Breast epithelium (tissue), 4 donors: ENCODE results near the gene ANGEL2. TPM values are rescaled to one million over a fixed set of nuclear protein-coding genes. Genes with fewer than 3 reads are reported as not detected.
"Not testable (repeated sequence)": the region's sequence is repeated elsewhere in the genome, so short reads cannot be mapped to it uniquely, and the experiment has no call there.

ENCODE experiments used
- DNase-seq, 2 donors: peaks; one replicate each; pipeline ENCODE4 v3.0.0-alpha.2; 2019; ENCODE audit warnings: low spot score in 2 of 2
- H3K27ac ChIP-seq, 2 donors: fragments of 200-600 bp; sonication (generic) in 1 of 2; one replicate each; pipeline ENCODE4 v1.5.1; 2016 to 2019; ENCODE audit warnings: mild to moderate bottlenecking in 1 of 2
- H3K27me3 ChIP-seq, 2 donors: fragments of 200-600 bp; sonication (generic) in 1 of 2; one replicate each; pipeline versions ENCODE4 v1.5.1 to v1.6.0; 2017 to 2019; ENCODE audit warnings: control low read depth in 1 of 2, mild to moderate bottlenecking in 1 of 2
- H3K36me3 ChIP-seq: fragments of 200-600 bp; one replicate; pipeline ENCODE4 v1.5.1; 2019
- H3K4me1 ChIP-seq, 2 donors: fragments of 200-600 bp; sonication (generic); one replicate each; pipeline ENCODE4 v1.5.1; 2016 to 2019; ENCODE audit warnings: control low read depth in 1 of 2
- H3K4me3 ChIP-seq, 3 donors: fragments of 200-600 bp; sonication (generic); 1 replicate in 2 of 3; 2 replicates in 1 of 3; pipeline ENCODE4 v1.5.1; 2016 to 2019; ENCODE audit warnings: mild to moderate bottlenecking in 3 of 3, moderate library complexity in 2 of 3
- H3K9me3 ChIP-seq, 2 donors: fragments of 200-600 bp; sonication (generic) in 1 of 2; one replicate each; pipeline ENCODE4 v1.5.1; 2016 to 2019; ENCODE audit warnings: control low read depth in 1 of 2
- CTCF ChIP-seq, 3 donors: fragments of 450-650 bp; IDR thresholded peaks; one replicate each; pipeline ENCODE4 v1.5.1; 2016 to 2017; ENCODE audit warnings: antibody characterized with exemption in 3 of 3, mild to moderate bottlenecking in 3 of 3, moderate library complexity in 3 of 3
- POLR2A ChIP-seq: fragments of 450-650 bp; IDR thresholded peaks from one replicate; pipeline ENCODE4 v1.6.1; 2016; ENCODE audit warnings: antibody characterized with exemption, mild to moderate bottlenecking, moderate library complexity
- POLR2AphosphoS5 ChIP-seq, 3 donors: sonication (generic); formaldehyde crosslinking; IDR thresholded peaks; one replicate each; pipeline ENCODE4 v1.6.1; 2017; ENCODE audit warnings: antibody characterized with exemption in 3 of 3
- intact Hi-C: fragments of 100-400 bp; cut with DNase I; formaldehyde crosslinking; loops from one replicate; pipeline ENCODE4 v1.15.1; 2023; ENCODE audit warnings: low total_unique reads
- total RNA-seq, 3 donors: library from RNA; depleted of rRNA; stranded (reverse); fragments of >200 nt; gene quantifications; one replicate each; pipeline ENCODE4 v1.1.0, GENCODE V29; 2016

Gene ANGEL2
- total RNA-seq, 3 donors from 2014 or later: 60.5 to 84.0 (median 72.4) TPM

GRCh38 chr1:213017447-213018273, 2.0 kb upstream of the ANGEL2 start:
- TF ChIP-seq POLR2A (no peak), POLR2AphosphoS5 (IDR thresholded peaks at IDR 0.05) (no peak), CTCF (IDR thresholded peaks at IDR 0.05) (no peak)
- no peak for DNase-seq
- no peak overlapping the region for H3K4me3 ChIP-seq
- H3K9me3 ChIP-seq: no peaks in the 10 kb centered on the region
- no peaks in the 10 kb centered on the region for H3K36me3 ChIP-seq
- no peak overlapping the region for H3K27ac ChIP-seq
- H3K4me1 ChIP-seq: peaks cover 0 to 7% of the 10 kb centered on the region in 2 donors
- no peaks in the 10 kb centered on the region for H3K27me3 ChIP-seq
- intact Hi-C loops: no loop called here

- Histone ChIP-seq H3K27ac (peak overlapping the region; percentile 87 to 90), H3K4me1 (peaks cover 0 to 7% of the 10 kb centered on the region in 2 donors)
Measured at GRCh38 chr1:213014642-213015041, 1.0 kb downstream of the ANGEL2 start.

GRCh38 chr1:213008564-213008963, 7.1 kb downstream of the ANGEL2 start:
- H3K4me1 ChIP-seq: no peaks in the 10 kb centered on the region
- intact Hi-C loops: no loop called here
- no peaks in the 10 kb centered on the region for H3K9me3 ChIP-seq
- TF ChIP-seq POLR2AphosphoS5 (IDR thresholded peaks at IDR 0.05) (no peak), CTCF (IDR thresholded peaks at IDR 0.05) (no peak), POLR2A (no peak)
- DNase-seq: no peak
- no peak overlapping the region for H3K27ac ChIP-seq
- H3K36me3 ChIP-seq: no peaks in the 10 kb centered on the region
- H3K4me3 ChIP-seq: no peak overlapping the region
- H3K27me3 ChIP-seq: no peaks in the 10 kb centered on the region

More at GRCh38 chr1:213014642-213015041, 1.0 kb downstream of the ANGEL2 start:
- Histone ChIP-seq H3K4me3 (peak overlapping the region; percentile 70 to 86 (median 79)), H3K36me3 (no peaks in the 10 kb centered on the region), H3K27me3 (no peaks in the 10 kb centered on the region), H3K9me3 (no peaks in the 10 kb centered on the region)
- DNase-seq: no peak
- TF ChIP-seq POLR2AphosphoS5 (IDR thresholded peaks at IDR 0.05): no peak
- no peak for TF ChIP-seq CTCF (IDR thresholded peaks at IDR 0.05)
- TF ChIP-seq POLR2A: no peak
- intact Hi-C loops: no loop called here

- Histone ChIP-seq H3K4me1 (no peaks in the 10 kb centered on the region), H3K36me3 (no peaks in the 10 kb centered on the region), H3K27me3 (no peaks in the 10 kb centered on the region), H3K4me3 (no peak overlapping the region), H3K27ac (no peak overlapping the region), H3K9me3 (no peaks in the 10 kb centered on the region)
- intact Hi-C loops: no loop called here
- no peak for DNase-seq
- TF ChIP-seq POLR2A (no peak), CTCF (IDR thresholded peaks at IDR 0.05) (no peak), POLR2AphosphoS5 (IDR thresholded peaks at IDR 0.05) (no peak)
Measured at GRCh38 chr1:213003256-213003655, 12.4 kb downstream of the ANGEL2 start.

- H3K27ac ChIP-seq: no peak overlapping the region
- no peaks in the 10 kb centered on the region for H3K9me3 ChIP-seq
- TF ChIP-seq CTCF (IDR thresholded peaks at IDR 0.05) (no peak), POLR2AphosphoS5 (IDR thresholded peaks at IDR 0.05) (no peak), POLR2A (no peak)
- intact Hi-C loops: no loop called here
- no peak for DNase-seq
- H3K36me3 ChIP-seq: peaks cover 3% of the 10 kb centered on the region
- no peaks in the 10 kb centered on the region for H3K4me1 ChIP-seq
- no peaks in the 10 kb centered on the region for H3K27me3 ChIP-seq
- no peak overlapping the region for H3K4me3 ChIP-seq
Measured at GRCh38 chr1:212994926-212995325, 20.7 kb downstream of the ANGEL2 start.

GRCh38 chr1:212993960-212994359, 21.7 kb downstream of the ANGEL2 start:
- H3K4me3 ChIP-seq, DNase-seq, H3K4me1 ChIP-seq, H3K36me3 ChIP-seq, H3K27ac ChIP-seq, H3K27me3 ChIP-seq, H3K9me3 ChIP-seq, intact Hi-C loops: not testable (repeated sequence)
